Measurements from ENCODE around the gene KRT25. TPM values are rescaled to one million over a fixed set of nuclear protein-coding genes. Genes with fewer than 3 reads are reported as not detected.
"Not testable (repeated sequence)": the region's sequence is repeated elsewhere in the genome, so short reads cannot be mapped to it uniquely, and the experiment has no call there.

Gene KRT25
- total and polyA plus RNA-seq, 9 donors: not detected

- 82 to 85% (median 84%) methylated on average over 14 of the region's 14 CpGs for WGBS, 3 donors
- Histone ChIP-seq H3K27ac (no peak overlapping the region), H3K36me3 (no peaks in the 10 kb centered on the region), H3K4me3 (no peak overlapping the region), H3K9me3 (no peaks in the 10 kb centered on the region), H3K4me1 (ENCODE audit: insufficient read depth) (no peaks in the 10 kb centered on the region), H3K27me3 (no peaks in the 10 kb centered on the region)
- TF ChIP-seq EP300 (IDR thresholded peaks at IDR 0.05) (no peak), POLR2A (IDR thresholded peaks at IDR 0.05) (no peak), CTCF (IDR thresholded peaks at IDR 0.05) (no peak)
- DNase-seq: no peak
- intact Hi-C loops (cut with DNase I): no loop called here
Measured at GRCh38 chr17:40751065-40751464, 4.1 kb downstream of the KRT25 start.

GRCh38 chr17:40750391-40750790 is 4.7 kb downstream of the KRT25 start:
- no peak overlapping the region for H3K4me3 ChIP-seq
- no peak for TF ChIP-seq POLR2A (IDR thresholded peaks at IDR 0.05)
- no peak for TF ChIP-seq CTCF (IDR thresholded peaks at IDR 0.05)
- TF ChIP-seq EP300 (IDR thresholded peaks at IDR 0.05): no peak
- no peaks in the 10 kb centered on the region for H3K36me3 ChIP-seq
- no peaks in the 10 kb centered on the region for H3K4me1 ChIP-seq (ENCODE audit: insufficient read depth)
- H3K27ac ChIP-seq: no peak overlapping the region
- DNase-seq: no peak
- no peaks in the 10 kb centered on the region for H3K27me3 ChIP-seq
- WGBS, 3 donors: 59 to 77% (median 64%) methylated on average over 6 of the region's 6 CpGs
- intact Hi-C loops (cut with DNase I): no loop called here
- H3K9me3 ChIP-seq: no peaks in the 10 kb centered on the region

GRCh38 chr17:40748666-40749065 is 6.5 kb downstream of the KRT25 start:
- H3K27ac ChIP-seq; DNase-seq; H3K27me3 ChIP-seq; H3K36me3 ChIP-seq; intact Hi-C loops (cut with DNase I); H3K4me3 ChIP-seq; H3K9me3 ChIP-seq; H3K4me1 ChIP-seq (ENCODE audit: insufficient read depth): not testable (repeated sequence)
- 61 to 75% (median 66%) methylated on average over 1 of the region's 1 CpG for WGBS, 3 donors

- TF ChIP-seq CTCF (IDR thresholded peaks at IDR 0.05) (no peak), POLR2A (IDR thresholded peaks at IDR 0.05) (no peak), EP300 (IDR thresholded peaks at IDR 0.05) (no peak)
- Histone ChIP-seq H3K36me3 (no peaks in the 10 kb centered on the region), H3K4me3 (no peak overlapping the region), H3K27me3 (no peaks in the 10 kb centered on the region), H3K9me3 (no peaks in the 10 kb centered on the region), H3K27ac (no peak overlapping the region), H3K4me1 (ENCODE audit: insufficient read depth) (no peaks in the 10 kb centered on the region)
- WGBS, 3 donors: 62 to 75% (median 63%) methylated on average over 4 of the region's 4 CpGs
- no peak for DNase-seq
- intact Hi-C loops (cut with DNase I): no loop called here
Measured at GRCh38 chr17:40738553-40738952, 16.6 kb downstream of the KRT25 start.

- intact Hi-C loops (cut with DNase I): no loop called here
- TF ChIP-seq EP300 (IDR thresholded peaks at IDR 0.05) (no peak), POLR2A (IDR thresholded peaks at IDR 0.05) (no peak), CTCF (IDR thresholded peaks at IDR 0.05) (no peak)
- H3K27me3 ChIP-seq: no peaks in the 10 kb centered on the region
- no peaks in the 10 kb centered on the region for H3K36me3 ChIP-seq
- no peak overlapping the region for H3K4me3 ChIP-seq
- no peak overlapping the region for H3K27ac ChIP-seq
- H3K9me3 ChIP-seq: no peaks in the 10 kb centered on the region
- H3K4me1 ChIP-seq (ENCODE audit: insufficient read depth): no peaks in the 10 kb centered on the region
- DNase-seq: no peak
- WGBS, 3 donors: 87 to 92% (median 90%) methylated on average over 1 of the region's 1 CpG
Measured at GRCh38 chr17:40735016-40735415, 20.1 kb downstream of the KRT25 start.
